HG02970 (cell line): ENCODE data around the gene DIDO1.
A peak's percentile ranks its signal among the peaks of the same experiment; 100 is the strongest.
"Not testable (repeated sequence)": the region's sequence is repeated elsewhere in the genome, so short reads cannot be mapped to it uniquely, and the experiment has no call there.

Experiments
- ATAC-seq: cut with Tn5 transposase; IDR thresholded peaks from one replicate; pipeline ENCODE4 v1.9.1; 2021; ENCODE audit warnings: mild to moderate bottlenecking, moderate library complexity, moderate number of reproducible peaks; ENCODE audit not compliant: unreplicated experiment, low FRiP score

Gene DIDO1

GRCh38 chr20:62962891-62963613 is 36.7 kb upstream of the DIDO1 start:
- ATAC-seq, result no peak

DNA sequence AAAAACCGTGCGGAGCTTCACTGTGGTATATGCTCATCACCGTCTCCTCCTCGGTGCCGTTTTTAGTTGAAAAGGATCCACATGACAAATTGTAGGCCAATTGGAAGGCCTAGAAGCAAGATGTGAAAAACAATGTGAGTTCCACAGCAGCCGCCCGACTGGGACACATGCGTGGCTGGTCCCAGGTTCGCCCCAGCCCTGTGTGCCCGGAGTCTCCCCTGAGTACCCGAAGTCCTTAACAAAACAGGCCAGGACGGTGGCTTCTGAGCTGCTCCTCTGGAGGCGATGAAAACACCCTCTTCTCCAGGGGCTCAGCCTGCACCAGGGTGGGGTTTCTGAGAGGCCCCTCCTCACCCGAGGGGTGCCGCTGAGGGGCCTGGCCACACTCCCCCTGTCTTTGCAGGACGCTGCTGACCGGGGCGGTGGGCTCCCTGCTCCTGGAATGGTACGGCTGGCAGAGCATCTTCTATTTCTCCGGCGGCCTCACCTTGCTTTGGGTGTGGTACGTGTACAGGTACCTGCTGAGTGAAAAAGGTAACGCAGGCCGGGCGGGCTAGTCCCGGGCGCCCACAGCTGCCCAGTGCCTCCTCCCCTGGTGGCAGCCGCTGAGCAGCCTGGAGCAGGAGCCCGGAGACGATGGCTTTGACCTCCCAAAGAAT is 36.0 kb upstream of the DIDO1 start:
- no peak for ATAC-seq

DNA sequence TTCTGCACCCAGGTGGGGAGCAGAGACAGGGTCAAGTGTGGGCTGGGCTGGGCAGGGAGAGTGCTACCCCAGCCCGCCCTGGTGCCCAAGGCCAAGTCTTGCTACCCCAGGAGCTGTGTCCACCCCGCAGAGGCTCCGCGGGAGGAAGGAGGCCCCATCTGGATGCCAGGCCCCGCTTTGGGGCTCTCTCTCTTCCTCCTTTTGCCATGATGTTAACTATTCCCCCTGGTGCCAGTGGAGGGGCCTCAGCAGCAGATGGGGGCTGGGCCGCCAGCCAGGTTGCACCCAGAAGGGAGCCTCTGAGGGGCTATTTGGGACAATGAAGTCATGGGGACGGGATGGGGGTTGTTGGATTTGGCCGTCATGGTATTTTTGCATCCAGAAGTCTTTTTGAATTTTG is 35.5 kb upstream of the DIDO1 start:
- no peak for ATAC-seq

GRCh38 chr20:62961310-62961783 is 35.0 kb upstream of the DIDO1 start:
- no peak for ATAC-seq

DNA sequence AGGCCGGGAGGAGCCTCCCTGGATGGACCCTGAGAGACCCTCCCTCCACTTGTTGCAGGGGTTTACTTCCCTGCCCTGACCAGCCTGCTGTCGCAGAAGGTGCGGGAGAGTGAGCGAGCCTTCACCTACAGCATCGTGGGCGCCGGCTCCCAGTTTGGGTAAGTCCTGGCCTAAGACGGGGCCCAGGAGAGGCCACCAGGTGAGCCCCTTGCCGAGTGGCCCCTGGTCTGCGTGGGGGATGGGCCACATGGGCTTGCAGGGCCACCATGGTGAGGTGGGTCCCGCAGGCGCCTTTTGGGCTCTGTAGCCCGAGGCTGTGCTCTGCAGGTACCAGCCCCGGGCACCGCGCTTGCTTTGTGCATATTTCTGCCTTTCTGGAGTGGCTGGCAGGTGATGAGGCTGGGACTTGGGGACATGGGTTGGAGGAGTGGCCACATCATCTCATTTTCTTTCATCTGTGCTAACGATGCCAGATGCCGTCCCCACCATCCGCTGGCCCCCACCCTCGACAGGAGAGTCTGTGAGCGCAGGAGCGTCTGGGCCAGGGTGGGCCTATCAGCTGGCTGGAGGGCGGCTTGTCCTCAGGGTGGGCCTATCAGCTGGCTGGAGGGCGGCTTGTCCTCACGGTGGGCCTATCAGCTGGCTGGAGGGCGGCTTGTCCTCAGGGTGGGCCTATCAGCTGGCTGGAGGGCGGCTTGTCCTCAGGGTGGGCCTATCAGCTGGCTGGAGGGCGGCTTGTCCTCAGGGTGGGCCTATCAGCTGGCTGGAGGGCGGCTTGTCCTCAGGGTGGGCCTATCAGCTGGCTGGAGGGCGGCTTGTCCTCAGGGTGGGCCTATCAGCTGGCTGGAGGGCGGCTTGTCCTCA is 34.4 kb upstream of the DIDO1 start:
- not testable (repeated sequence) for ATAC-seq

- ATAC-seq, result no peak
Observed at GRCh38 chr20:62959998-62960436, 33.7 kb upstream of the DIDO1 start.

DNA sequence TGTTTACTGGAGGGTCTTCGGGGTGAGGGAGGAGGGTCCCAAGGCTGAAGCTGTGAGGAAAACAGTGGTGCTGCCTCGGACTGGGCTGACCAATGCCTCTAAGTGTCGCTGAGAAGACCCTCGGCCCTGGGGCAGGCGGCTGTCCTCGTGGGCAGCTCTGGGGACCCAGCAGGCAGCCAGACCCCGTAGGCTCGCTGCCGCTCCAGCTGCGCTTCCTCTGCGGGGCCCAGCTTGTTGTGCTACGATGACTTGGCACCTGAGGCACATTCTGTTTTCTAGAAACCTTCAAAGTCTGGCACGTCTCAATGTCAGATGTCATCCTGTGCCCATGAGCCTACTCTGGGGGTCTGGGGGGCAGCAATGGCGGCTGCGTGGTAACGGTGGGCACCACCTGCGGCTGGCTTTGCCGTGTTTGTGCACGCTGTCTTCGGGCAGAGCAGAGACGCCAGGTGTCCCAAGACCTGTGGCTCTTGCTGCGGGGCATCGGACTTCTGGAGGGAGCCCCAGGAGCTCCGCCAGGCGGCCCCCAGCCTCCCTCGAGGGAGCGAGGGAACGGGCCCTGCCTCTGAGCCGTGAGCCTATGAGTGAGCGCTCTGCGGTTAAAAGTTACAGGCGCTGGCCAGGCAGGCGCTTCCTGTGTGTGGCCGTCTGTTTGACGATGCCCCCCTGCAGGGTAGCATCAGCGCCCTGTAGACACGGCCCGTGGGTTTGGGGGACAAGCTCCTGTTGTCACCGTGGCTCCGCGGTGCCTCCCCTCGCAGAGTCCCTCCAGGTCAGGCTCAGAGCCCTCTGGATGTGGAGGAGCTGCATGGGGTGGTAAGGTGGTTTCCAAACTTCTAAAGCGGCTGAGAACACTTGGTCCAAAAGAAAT is 33.0 kb upstream of the DIDO1 start:
- no peak for ATAC-seq

DNA sequence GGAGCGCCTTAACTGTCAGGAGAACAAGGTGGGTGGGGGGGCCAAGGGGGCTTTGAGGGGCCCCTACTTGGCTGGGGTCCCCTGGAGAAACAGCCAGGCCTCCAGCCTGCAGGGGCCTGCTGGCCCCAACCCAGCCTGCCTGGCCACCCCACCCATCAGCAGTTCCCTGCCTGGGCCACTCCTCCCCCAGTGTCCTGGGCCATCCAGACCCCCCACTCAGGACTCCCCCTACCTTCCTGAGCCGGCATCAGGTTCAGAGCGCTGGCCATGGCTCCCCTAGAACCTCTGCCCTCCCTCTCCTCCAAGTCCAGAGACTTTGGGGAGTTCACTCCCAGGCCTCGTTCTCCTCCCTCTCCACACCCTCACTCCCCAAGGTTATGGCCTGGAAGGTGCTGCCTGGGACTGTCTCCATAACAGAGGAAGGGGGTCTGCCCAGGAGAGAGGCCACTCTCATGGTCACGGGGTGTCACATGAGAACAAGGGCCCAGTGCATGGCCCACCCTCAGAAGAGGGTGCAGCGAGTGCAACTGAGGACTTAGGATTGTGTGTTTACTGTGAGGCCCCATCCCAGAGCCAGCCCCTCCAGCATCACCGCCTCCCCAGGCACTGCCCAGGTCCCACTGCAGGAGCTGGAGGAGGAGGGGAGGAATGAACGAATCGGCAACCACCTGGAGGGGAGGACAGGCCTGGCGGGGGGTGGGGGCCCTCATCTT is 32.2 kb upstream of the DIDO1 start:
- ATAC-seq, result no peak

GRCh38 chr20:62957136-62958117 is 31.1 kb upstream of the DIDO1 start:
- ATAC-seq, result no peak

DNA sequence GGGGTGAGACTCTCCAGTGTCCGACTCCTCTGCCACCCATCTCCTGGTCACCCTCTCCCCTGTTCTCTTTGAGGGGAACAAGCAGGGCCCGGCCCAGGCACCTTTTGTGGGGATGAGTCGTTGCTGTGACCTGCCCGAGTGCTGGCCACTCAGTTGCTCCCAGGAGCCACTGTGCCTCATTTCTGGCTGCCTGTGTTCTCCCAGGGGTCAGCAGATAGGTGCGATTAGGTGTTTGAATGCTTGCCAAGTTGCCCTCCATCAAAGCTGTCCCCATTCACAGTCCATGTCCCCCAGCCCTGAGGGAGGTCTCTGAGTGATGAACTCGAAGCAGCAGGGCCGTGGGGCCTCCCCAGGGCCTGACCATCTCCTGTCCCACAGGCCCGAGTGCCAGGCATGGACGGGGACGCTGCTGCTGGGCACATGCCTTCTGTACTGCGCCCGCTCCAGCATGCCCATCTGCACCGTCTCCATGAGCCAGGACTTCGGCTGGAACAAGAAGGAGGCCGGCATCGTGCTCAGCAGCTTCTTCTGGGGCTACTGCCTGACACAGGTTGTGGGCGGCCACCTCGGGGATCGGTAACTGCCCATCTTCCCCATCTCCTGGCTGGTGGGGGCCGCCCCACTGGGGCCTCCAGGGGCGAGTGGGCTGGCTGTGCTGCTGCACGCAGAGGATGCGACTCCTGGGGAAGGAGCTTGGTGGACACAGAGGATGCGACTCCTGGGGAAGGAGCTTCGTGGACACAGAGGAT is 30.3 kb upstream of the DIDO1 start:
- no peak for ATAC-seq

DNA sequence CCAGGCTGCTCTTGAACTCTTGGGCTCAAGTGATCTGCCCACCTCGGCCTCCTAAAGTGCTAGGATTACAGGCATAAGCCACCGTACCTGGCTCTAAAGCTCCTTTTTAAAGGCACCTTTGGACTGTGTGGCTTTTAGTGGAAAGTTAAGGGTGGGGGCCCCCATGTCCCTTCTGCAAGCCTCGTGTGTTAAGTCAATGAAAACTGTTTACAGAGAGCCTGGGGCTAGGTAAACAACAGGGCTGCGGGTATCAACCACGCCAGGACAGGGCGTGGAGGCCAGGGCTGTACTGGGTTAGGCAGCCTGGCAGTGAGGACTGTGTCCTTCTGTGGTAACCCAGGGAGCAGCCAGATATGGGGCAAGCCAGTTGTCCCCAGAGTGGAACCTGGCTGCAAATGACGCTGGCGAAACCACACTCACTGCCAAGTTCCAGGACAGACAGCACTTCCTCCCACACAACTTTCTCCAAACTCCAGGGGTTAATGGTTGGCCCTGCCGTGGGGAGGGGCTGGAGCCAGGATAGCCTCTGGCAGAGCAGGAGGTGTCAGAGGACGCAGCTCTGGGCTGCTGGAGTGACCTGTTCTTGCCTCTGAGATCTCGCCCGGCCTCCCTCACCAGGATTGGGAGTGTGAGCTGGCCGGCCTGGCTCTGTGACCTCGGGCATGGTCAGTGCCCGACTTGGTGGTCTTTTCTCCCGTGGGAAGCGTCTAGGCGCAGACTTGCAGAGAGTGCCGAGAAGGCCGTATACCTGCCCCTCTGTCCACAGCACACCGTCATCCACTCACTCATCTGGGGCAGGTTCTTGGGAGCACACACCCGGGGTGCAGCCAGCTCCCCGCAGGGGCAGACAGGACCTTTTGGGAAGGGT is 29.4 kb upstream of the DIDO1 start:
- ATAC-seq, result no peak

GRCh38 chr20:62953839-62954703 is 27.8 kb upstream of the DIDO1 start:
- peak; percentile 59 for ATAC-seq

DNA sequence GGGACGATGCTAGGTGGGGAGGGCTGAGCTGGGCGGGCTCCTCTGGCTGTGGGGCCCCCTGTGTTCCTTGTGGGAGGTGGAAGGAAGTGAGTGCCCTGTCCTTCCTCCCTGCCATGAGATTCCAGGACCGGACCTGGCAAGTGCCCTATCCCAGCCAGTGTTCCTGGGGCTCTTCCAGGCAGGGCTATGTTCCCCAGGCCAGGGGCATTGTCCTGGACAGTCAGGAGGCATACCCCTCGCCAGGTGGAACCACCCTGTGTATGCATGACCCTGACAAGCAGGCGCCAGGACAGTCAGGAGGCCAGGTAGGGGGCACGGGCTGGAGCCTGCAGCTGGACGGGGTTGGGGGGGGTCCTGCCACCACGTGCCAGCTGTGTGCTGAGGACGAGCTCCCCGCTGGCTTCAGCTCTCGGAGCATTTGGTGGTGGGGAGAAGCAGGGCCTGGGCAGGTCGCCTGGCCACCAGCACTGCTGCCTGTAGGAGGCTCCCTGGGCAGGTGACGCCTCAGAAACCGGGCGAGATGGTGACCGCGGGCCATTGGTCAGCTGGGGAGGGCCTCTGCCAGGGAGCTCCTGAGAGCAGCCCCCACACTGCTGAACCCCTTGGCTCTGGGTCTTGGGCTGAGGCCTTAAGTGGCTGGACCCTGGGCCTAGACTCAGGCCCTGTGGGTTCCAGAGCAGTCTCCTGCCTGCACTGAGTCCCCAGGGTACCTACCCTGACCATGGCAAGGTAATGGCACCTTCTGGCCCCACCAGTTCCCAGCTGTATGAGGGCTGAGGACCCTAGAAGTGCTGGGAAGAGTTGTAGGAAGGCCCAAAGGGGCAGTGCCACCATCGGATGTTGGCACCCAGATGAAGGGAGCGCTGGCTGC is 26.9 kb upstream of the DIDO1 start:
- ATAC-seq, result no peak

DNA sequence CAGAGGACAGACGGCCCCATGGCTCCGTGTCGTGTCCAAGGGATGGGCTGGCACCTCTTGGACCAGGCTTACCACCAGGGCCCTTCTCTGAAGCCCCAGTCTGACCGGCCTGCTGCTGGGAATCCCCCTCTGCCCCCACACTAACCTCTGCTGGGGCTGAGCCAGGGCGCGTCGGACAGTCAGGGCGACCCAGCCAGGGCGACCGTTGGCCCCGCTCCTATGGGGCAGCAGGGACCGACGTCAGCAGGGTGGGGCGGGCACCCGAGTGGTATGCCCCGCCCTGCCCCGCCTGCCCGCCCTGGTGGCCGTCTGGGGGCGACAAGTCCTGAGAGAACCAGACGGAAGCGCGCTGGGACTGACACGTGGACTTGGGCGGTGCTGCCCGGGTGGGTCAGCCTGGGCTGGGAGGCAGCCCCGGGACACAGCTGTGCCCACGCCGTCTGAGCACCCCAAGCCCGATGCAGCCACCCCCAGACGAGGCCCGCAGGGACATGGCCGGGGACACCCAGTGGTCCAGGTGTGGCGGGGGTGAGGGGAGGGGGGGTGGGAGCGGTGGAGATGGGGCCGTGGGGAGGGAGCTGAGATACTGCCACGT is 26.2 kb upstream of the DIDO1 start, which contains the start of gene SLC17A9:
SLC17A9 (plus strand) TSS at position 337 of the 595 bp plus-strand sequence; CDS start at position 459, 122 bp downstream.
- ATAC-seq, result peak; percentile 51
